NCI-H2171 (cell line): ENCODE data around the gene C1orf87.
"Not testable (repeated sequence)": the region's sequence is repeated elsewhere in the genome, so short reads cannot be mapped to it uniquely, and the experiment has no call there.

Source experiments
- DNase-seq: peaks from one replicate; lab custom pipeline; 2025; lab: John Stamatoyannopoulos, UW

C1orf87 gene

DNA sequence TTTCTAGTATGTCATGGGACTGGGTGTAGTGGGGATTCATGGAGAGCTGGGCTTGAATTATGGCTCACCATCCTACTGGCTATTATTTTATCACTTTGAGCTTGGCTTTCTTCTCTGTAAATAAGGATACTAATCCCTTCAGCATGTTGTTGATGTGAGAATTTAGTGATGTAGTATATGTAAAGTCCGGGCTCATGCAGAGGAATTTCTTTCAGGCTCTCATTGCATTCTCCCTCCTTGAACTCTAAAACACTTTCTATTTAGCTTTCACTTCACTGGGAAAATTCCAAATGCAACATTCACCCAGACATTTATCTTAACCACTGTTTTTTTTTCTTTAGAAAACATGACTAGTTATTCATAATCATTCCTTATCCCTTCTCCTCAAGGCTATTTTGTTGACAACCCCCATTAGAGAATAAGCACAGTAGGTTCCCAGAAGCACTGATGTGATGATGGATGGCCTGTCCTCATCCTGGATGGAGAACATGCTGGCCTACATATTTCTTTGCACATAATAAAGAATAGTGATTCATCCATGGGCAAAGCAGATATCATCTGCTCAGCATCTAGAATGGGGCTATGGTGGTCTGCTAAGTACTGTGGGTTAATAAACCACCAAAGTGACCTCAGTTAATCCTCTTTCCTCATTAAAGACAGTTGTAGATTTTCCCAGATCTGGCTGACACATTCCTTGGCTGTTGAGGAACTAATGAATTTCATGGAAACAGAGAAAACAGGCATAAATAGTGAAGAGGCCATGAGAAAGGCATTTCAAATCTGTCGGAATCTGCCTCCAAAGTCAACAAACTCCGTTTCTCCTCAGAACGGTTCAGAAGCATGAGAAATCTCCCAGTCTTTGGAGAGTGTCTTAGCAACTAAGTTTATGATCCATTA, 79.0 kb downstream of the C1orf87 start:
- DNase-seq, result no peak

DNA sequence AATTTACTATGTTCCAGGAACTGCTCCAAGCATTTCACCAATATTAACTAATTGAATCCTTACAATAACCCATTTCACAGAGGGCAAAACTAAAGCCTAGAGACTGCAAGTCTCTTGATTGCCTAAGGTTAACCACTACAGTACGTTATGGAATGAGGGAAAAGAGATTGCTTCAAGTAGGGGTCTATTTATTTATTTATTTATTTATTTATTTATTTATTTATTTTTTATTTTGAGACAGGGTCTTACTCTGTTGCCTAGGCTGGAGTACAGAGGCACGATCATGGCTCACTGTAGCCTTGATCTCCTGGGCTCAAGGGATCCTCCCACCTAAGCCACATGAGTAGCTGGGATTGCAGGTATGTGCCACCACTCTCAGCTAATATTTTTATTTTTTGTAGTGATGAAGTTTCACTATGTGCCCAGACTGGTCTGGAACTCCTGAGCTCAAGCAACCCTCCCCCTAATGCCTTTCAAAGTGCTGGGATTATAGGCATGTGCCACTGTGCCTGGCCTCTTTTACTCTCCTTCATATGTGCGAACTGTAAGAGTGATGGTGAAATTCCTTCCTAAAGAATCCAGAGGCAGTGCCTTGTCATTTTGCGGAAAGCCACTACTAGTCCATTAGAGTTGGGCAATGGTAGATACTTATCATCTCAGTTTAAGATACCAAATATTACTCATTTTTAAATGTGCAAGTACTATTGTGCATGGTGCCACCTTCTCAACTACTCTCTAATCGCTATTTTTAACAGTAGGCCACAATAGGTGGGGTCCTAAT, 81.3 kb downstream of the C1orf87 start:
- no peak for DNase-seq

GRCh38 chr1:59990470-59990869, 83.1 kb downstream of the C1orf87 start:
- peak; percentile 84 for DNase-seq

GRCh38 chr1:59986516-59987310, 86.9 kb downstream of the C1orf87 start:
- no peak for DNase-seq

GRCh38 chr1:59985911-59986515, 87.6 kb downstream of the C1orf87 start:
- DNase-seq, result no peak

DNA sequence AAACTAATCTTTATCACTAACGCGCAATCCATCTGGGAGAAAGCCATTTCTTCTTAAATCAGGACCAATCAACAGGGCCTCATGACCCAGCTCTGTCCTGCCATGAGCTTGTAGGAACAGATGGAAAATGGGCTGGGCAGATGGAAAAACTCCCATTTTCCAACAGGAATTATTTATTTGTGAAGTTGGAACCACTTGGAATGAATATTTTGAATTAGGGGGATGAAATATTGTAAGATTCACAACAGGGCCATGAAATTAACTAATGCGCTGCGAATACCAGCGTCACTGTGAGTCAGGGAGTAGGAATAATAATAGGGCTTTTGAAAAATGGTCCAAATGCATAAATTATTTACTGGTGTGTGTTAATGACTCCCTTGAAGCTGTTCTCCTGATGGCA, 93.9 kb downstream of the C1orf87 start:
- no peak for DNase-seq

DNA sequence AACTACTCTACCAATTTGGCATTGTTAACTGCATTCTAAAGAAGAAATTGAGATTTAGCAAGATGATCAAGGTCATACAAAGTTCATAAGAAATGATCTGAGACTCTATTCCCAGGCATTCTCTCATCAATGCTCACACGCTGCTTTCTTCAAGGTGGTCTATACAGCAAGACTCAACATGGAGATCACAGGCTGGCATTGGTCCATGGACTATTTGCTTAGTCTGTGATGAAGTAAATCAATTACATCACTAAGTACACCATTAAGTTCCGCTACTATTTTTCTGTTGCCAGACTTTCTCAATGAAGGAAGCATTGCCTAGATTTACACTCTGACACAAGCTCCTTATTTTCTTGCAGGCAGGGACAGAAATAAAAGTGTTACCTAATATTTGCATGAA, 95.1 kb downstream of the C1orf87 start:
- DNase-seq, result no peak

DNA sequence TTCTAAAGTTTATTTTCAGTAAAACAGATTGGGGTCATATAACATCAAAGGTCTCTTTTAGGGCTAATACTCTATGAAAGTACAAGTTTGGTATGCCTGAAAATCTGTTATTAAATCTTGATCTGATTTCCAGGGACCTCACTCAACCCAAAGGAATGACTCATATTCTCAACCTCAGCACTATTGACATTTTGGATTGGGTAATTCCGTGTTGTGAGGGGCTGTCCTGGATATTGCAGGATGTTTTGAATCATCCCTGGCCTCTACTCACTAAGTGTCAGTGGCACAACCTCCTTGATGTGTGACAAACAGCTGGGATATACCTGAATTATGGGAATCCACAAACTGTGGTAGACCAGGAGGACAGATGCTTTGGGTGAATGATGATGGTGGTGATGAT, 95.5 kb downstream of the C1orf87 start:
- DNase-seq, result no peak

- DNase-seq, result no peak
These were observed 96.5 kb downstream of the C1orf87 start for GRCh38 chr1:59977075-59977410.

DNA sequence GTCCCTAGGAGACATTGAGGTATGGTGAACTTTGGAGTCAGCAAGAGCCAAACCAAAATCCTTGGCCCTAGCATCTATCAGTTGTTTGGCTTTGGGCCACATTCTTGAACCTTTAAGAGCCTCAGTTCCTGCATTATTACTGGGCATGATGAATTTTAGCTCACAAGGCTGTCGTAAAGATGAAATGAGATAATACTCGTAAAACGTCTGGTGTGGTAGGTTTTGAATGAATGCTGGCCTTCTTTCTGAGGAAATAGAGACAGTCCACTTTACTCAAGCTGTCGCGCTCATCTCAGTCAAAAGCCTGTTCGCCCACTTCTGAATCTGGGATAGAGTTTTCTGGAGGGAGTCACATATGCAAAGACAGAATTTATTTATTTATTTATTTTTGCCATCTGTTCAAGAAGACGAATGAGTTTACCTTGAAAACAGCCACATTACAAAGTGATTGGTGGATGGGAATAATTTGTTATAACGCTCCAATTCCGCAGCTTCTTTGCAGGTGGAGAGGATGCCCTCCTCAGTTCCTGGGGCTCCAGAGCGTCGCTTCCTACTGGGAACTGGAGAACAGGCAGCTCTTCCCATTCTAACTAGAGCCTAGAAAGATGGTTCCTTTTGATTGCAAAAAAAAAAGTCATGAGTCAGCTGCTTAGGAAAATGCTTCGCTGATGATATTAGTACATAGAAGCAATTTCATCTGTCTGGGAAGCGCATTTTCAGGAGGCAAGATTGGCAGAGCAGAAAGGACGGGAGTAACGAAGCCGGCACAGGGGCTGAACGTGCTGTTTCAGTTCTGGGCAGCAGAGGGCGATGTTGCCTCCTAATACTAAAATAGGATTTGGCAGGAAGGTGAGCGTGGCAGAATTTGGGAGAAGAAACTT, 97.1 kb downstream of the C1orf87 start:
- DNase-seq, result peak; percentile 63

- no peak for DNase-seq
These were observed 99.9 kb downstream of the C1orf87 start for GRCh38 chr1:59973719-59974118.

GRCh38 chr1:59972216-59972927, 101.2 kb downstream of the C1orf87 start:
- peak; percentile 89 for DNase-seq

DNA sequence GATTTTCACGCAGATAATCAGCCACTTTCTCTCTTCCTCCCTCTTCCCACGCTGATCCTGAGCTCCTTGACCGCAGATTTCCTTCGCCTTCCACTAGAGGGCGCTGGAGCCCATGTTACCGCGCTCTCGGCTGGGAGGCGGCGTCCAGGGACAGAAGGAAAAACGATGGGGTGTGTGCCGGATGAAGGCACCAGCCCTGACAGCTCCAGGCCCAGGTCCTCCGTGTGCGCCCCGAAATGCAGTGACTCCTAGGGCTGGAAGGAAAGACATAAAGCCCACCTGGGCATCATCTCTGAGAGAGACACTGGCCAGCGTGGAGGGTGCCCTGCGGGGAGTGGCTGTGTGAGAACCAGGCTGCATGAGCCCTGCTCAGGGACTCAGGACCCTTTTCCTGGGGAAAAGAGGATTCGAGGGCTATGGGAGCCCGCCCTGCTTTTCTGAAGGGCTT, 102.1 kb downstream of the C1orf87 start:
- peak; percentile 72 for DNase-seq

DNA sequence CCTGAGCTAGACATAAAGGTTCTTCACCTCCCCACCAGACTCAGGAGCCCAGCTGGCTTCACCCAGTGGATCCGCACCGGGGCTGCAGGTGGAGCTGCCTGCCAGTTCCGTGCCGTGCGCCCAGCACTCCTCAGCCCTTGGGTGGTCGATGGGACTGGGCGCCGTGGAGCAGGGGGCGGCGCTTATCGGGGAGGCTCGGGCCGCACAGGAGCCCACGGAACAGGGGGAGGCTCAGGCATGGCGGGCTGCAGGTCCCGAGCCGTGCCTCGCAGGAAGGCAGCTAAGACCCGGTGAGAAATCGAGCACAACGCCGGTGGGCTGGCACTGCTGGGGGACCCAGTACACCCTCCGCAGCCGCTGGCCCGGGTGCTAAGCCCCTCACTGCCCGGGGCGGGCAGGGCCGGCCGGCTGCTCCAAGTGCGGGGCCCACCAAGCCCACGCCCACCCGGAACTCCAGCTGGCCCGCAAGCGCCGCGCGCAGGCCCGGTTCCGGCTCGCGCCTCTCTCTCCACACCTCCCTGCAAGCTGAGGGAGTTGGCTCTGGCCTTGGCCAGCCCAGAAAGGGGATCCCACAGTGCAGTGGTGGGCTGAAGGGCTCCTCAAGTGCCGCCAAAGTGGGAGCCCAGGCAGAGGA, 103.9 kb downstream of the C1orf87 start:
- DNase-seq, result not testable (repeated sequence)

DNA sequence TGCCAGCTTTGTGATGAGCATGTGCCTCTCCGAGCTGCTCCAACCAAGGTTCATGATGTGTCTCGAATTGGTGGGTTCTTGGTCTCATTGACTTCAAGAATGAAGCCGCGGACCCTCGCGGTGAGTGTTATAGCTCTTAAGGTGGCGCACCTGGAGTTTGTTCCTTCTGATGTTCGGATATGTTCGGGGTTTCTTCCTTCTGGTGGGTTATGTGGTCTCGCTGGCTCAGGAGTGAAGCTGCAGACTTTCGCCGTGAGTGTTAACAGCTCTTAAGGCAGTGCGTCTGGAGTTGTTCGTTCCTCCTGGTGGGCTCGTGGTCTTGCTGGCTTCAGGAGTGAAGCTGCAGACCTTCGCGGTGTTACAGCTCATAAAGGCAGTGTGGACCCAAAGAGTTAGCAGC, 104.8 kb downstream of the C1orf87 start:
- DNase-seq, result not testable (repeated sequence)

DNA sequence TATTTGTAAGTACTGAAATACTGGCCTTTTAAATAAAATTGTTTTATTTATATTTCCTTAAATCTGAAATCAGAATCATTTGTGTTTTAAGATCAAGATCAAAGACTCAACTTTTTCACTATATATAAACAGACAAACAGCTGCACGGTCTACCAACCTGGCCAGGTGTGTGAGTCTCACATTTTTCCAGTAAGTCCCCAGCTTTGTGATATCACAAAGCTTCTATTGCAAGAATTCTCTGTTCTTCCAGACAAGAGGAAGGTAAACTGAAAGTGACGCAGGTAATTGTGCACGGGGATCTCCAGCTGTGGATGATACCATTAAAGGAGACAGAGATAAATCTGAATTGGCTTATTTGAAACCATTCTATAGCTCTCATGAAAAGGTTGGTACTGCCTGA, 105.8 kb downstream of the C1orf87 start:
- DNase-seq, result no peak

DNA sequence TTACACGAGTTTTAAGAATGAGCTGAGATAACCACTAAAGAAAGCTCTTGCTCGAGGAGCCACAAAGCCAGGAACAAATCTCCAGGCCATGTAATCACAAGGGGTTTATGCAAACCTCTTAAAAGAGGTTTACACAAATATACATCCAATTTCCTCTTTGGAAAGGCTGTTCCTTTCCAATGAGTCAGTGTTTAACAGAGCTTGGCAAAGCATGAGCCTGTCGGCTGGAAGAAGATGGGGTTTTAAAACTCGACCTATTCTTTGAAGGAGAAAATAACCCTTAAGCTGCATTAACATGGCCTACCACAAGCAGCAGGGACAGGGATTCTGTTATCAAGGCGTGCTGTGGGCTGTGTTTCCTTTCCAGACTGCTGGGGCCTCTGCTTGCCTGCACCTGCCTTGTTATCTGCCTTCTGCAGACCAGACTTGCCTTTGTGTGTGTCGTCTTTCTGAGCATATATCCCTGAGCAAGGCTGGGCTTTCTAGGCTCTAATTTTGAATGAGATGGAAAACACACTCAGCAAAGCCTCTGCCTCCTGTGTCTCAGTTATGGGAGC, 106.4 kb downstream of the C1orf87 start:
- peak; percentile 21 for DNase-seq

DNA sequence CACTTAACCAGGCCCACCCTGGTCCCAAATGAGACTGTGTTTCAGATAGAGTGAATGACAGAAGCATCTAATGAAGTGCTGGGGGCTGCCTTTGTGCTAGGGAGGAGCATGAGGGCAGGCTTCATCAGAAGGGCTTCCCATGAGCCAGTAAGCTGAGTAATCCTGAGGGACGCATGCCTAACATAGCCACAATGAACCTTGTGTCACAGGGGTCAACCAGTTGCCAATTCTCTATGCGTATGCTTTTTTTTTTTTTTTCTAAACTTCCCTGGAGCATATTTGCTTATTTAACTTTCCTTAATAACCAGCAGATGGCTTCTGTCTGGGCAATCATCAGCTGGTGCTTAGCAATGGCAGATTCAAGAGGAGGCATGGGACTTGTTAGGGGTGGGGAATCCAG, 121.5 kb downstream of the C1orf87 start:
- DNase-seq, result peak; percentile 1

GRCh38 chr1:59949648-59950047, 123.9 kb downstream of the C1orf87 start:
- no peak for DNase-seq
